ENCODE measurements around the gene UBTD1. TPM values are rescaled to one million over a fixed set of nuclear protein-coding genes. Genes with fewer than 3 reads are reported as not detected.
"Not testable (repeated sequence)": the region's sequence is repeated elsewhere in the genome, so short reads cannot be mapped to it uniquely, and the experiment has no call there.

Gene UBTD1, protein sequence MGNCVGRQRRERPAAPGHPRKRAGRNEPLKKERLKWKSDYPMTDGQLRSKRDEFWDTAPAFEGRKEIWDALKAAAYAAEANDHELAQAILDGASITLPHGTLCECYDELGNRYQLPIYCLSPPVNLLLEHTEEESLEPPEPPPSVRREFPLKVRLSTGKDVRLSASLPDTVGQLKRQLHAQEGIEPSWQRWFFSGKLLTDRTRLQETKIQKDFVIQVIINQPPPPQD
- 42.1 and 53.0 TPM in 2 replicates for total RNA-seq (2014; rRNA removed; shearing (Covaris generic))
- 34.0 and 37.3 TPM in 2 replicates for polyA plus RNA-seq (2015; cell fraction: cytosol; rRNA removed)
- 13.2 and 14.1 TPM in 2 replicates for polyA plus RNA-seq (2015; cell fraction: nucleus; rRNA removed)

DNA sequence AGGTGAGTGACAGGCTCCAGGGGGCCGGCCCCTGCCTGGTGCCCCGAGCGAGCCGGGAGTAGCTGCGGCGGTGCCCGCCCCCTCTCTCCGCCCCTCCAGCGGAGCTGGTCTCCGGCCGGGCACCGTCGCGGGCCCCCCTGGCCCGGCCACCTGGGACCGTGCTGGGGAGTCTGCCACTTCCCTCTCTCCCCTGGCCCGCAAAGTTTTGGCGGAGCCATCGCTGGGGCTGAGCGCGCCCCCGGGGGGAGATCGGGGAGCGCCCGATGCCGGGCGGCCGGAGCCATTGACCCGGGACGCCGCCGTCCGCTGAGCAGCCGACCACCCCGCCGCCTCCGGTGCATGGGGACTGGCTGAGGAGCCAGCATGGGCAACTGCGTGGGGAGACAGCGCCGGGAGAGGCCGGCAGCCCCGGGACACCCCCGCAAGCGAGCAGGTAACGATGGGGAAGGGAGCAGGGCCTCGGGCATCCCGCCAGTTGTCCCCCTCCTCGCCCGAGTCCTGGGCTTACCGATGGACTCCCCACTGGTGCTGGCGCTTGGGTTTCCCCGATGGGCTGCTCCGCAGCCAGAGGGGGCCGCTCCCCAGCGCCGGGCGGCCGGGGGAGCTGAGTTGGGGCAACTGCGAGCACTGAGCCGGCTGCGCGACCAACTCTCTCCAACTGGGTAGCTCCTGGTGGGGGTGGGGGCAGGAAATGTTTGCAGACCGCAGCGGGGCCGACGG is at the start of gene UBTD1:
UBTD1 (plus strand) TSS at position 84 of the 720 bp plus-strand sequence; CDS start at position 364, 280 bp downstream.
- peak; percentile 38 for DNase-seq (ENCODE audit: low read depth)

DNA sequence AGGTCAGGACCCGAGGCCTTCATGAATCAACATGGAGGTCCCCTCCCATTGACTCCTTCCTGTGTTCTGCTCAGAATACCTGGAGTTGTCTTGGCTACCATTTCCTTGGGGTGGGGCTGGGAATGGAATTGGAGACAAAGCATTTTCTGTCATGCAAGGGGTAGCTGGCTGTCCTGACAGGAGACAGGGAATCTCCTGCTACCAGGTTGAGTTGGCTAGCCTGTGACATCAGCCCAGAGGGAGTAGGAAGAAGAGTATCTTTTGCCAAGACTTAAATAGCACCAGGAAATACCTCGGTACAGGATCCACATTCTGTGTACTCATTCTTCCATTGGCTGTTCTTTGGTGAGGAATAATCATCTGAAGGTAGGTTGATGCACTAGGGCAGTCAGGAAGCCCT is 47.9 kb upstream of the UBTD1 start:
- DNase-seq (ENCODE audit: low read depth) = no peak

DNA sequence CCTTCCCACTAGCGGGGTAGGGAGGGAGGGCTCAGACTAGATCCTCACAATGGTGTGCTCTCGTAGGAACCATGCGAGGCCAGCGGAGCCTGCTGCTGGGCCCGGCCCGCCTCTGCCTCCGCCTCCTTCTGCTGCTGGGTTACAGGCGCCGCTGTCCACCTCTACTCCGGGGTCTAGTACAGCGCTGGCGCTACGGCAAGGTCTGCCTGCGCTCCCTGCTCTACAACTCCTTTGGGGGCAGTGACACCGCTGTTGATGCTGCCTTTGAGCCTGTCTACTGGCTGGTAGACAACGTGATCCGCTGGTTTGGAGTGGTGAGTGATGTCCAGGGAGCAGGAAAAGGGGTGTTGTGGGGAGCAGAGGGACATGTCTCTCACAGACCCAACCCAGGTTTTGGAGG is 47.1 kb upstream of the UBTD1 start:
- DNase-seq (ENCODE audit: low read depth) = no peak

DNA sequence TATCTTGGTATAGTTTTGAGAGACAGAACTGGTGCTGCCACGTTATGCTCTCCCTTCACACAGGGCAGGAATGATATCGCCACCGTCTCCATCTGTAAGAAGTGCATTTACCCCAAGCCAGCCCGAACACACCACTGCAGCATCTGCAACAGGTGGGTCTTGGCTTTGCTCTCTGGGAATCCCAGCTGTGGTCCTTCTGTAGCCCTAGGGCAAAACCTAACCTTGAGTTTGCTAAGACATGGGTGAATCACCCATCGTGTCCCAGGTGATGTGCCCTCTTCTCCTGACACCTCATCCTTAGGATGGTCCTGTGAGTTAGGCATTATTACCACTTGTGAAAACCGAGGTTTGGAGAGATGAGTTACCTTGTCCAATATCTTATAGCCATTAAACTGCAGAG is 46.4 kb upstream of the UBTD1 start:
- no peak for DNase-seq (ENCODE audit: low read depth)

DNA sequence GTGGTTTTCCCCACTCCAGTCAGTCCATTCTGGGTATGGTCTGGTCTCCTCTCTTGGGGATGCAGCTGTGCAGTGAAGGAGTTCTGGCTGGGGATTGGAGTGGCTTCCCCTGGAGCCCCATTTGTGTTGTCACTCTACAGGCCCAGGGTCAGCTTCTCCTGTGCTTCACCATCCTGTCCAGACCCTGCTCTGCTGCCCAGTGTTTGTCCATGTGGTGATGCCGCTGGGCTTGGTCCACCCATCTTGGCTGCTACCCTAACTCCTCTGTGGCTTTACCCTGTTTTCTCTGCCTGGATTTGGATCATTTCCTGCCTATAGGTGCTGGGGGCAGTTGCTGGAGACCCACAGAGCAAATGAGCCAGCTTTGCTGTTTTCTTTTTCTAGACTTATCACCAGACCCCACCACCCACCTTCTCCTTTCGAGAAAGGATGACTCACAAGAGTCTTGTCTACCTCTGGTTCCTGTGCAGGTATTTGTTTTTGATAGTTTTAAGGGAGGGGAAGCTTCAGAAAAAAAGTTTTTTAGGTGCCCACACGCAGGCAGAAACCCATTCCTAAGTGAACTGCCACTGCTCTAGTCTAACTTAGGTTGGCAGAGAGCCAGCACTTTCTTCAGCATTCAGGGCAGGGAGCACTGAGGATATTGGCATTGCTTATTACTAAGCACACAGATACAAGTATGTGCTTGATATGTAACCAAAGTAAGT is 44.2 kb upstream of the UBTD1 start:
- no peak for DNase-seq (ENCODE audit: low read depth)

DNA sequence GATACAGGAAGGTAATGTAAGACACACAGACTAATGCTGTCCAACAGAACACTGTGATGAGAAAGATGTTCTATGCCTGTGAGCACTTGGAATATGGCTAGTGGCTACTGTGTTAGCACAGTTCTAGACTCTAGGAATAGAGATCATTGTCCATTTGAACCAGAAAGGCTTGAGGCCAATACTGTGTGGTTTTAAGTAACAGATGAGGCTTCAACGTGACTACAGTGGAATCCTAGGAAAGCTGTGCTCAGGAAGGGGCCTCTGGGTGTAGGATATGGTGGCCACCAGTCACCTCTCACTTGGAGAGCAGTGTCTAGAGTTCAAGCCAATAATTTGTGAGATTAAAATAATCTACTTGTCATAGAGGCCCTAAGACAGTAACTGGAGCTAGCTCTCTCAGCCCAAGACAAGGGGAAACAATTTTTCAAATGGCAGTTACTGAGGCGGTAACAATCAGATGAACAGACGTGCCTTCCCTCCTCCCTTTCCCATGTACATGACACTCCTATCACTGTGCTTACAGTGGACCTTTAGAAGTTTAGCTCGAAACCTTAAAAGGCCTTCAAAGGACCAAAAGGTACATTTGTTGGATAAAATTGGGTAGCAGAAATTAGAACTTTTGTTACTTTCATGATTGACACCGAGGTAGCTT is 42.6 kb upstream of the UBTD1 start:
- DNase-seq (ENCODE audit: low read depth) = no peak

DNA sequence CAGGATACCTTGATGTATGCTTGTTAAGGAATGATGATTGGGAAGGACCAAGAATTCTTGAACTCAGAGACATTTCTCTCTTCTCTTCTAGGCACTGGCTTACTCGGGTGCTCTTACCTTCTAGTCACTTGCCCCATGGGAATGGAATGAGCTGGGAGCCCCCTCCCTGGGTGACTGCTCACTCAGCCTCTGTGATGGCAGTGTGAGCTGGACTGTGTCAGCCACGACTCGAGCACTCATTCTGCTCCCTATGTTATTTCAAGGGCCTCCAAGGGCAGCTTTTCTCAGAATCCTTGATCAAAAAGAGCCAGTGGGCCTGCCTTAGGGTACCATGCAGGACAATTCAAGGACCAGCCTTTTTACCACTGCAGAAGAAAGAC is 42.0 kb upstream of the UBTD1 start:
- no peak for DNase-seq (ENCODE audit: low read depth)

DNA sequence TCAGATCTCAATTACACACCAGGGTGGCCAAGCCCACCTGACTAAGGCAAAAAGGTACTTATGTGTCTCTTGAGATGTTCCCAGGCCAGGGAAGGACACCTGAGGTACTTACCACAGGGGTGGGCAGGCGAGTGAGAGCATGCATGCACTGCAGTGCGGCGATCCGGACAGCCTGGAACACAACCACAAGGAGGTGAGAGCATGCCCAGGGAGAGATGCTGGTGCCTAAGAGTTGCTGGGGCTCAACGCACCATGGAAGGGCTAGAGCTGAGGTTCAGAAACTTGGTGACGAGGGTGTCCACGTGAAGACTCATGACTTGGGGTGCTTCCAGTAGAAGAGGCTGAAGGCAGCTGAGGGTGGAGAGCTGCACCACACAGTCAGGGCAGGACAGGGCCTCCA is 39.6 kb upstream of the UBTD1 start:
- DNase-seq (ENCODE audit: low read depth) = no peak

DNA sequence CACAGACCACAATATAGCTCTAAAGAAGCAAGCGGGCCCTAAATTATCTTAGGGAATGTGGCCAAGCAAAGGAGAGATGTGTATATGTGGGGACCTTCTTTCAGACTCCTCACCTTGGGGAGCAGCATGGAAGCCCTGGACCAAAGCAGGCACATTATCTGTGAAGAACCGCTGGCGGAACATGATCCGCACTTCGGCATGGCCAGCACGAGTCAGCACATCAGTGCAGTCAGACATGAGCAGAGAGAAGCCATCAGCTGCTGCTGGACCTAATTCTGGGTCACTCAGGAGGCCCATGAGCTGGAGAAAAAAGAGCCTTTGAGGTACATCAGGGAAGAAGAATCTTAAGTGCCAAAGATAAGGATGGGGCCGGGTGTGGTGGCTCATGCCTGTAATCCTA is 38.8 kb upstream of the UBTD1 start:
- DNase-seq (ENCODE audit: low read depth) = no peak

DNA sequence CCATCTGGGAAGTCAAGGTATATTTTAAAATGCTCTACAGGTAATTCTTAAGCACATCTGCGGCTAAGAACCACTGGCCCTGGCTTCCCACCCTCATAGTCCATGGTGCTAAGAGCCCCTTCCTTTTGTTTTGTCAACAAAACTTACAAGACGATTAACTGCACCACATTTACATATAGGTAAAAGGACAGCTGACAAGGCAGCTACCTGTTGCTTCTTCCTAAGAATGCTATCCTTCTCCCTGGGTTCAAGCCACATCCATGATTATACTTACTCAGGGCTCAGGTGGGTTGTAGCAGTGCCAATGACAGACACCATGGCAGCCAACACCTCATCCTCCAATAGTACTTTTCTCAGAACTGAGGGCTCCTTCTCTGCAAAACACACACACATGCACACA is 36.4 kb upstream of the UBTD1 start:
- no peak for DNase-seq (ENCODE audit: low read depth)

DNA sequence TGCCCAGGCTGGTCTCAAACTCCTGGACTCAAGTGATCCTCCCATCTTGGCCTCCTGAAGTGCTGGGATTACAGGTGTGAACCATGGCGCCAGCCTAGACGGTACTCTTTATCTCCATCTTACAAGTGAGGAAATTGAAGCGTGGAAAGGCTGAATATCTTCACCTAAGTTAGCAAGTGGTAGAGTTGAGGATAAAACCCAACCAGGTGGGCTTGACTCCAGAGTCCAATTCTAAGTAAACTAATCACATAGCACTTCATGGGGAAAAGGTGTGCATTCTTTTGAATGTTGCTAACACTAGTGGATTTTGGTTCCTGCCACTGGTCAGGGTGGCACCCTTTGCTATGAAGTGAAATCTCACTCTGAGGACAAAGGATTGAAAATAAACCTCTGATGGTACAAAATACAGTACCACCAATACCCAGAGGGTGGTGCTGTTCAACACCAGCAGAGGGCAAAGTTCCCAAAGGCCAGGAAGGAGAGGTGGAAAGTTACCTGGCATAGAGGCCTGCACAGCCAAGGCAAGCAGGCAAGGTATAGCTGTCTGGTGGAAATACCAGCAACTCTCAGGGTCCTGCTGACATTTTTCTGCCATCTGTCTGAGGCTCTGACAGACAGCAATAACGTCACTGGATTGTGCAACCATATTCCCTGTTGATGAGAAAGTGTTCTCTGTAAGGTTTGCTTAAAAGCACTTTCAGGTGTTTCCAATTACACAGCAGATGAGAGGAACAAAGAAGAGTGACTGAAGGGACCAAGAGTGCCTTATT is 35.2 kb upstream of the UBTD1 start:
- peak; percentile 57 for DNase-seq (ENCODE audit: low read depth)

DNA sequence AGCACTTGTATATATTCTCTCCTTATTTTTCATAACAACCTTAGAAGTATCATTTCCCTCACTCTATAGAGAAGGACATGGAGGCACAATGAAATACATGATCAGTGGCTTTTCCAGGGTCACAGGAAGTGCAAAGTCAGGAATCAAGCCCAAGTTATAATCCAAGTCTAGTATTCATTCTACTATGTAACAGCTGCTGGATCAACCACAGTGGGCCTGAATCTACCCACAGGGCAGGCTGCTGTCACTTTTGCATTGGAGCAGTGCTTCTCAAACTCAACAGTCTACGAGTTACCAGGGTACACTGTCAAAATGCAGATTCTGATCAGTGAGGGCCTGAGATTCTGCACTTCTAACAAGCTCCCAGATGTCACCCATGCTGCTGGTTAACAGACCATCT is 34.5 kb upstream of the UBTD1 start:
- DNase-seq (ENCODE audit: low read depth) = no peak

DNA sequence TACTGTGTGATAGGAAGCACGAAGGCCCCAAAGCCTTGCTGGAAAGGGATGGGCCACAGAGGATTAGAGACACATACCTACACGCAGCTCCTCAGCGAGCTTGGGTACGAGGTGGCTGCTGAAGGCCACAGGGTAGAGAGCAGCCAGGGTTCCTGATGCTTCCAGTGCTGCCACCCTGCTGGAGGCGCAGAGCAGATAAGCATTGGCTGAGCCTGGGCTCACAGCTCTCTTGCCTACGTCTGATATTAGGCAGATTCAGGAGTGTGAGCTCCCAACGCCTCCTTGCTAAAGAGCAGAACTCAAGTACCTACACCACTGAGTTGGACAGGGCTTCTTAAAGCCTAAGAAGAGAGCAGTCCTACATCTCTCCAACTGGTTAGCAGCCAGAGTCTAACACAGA is 32.7 kb upstream of the UBTD1 start:
- no peak for DNase-seq (ENCODE audit: low read depth)

DNA sequence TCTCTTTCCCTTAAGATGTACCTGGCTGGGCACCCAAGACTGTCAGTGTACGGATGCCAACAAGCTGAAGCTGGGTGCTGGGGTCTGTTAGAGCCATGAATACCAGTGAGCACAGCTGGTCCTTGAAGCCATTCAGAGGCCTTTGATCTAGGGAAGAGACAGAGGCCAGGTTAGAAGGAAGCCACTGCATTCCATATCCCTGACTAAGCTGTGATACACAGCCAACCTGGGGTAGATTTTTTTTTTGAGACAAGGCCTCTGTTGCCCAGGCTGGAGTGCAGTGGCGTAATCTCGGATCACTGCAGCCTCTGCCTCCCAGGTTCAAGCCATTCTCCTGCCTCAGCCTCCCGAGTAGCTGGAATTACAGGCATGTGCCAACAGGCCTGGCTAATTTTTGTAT is 32.0 kb upstream of the UBTD1 start:
- DNase-seq (ENCODE audit: low read depth) = peak; percentile 83

DNA sequence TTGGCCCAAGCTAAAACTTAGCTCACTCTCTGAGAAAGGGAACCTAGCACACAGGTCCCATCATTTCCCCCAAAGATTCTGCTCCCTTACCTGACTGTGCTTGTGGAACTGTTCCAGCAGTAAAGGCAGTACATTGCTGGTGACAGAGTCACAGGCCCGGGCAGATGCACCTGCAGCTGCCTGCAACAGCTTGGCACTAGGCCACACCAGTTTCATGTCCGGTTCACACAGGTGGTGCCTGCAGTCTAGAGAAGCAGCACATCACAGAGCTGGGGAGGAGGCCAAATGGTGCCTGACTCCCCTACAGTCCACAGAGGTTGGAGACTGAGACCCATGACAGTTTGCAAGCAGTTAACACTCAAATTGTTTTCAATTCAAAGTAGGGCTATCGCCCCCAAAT is 30.6 kb upstream of the UBTD1 start:
- no peak for DNase-seq (ENCODE audit: low read depth)

DNA sequence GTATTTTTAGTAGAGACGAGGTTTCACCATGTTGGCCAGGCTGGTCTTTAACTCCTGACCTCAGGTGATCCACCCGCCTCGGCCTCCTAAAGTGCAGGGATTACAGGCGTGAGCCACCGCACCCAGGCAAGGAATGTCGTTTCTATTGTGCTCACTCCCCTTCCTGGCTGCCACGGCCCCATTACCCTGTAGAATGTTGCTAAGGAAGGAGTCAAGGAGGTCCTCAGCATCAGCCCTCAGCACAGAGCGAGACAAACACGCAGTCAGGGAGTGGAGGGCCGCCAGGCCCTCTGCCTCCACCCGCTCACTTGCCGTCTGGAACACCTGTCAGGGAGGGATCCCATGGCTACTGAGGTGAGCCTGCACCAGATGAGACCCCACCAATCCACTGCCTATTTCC is 29.9 kb upstream of the UBTD1 start:
- not testable (repeated sequence) for DNase-seq (ENCODE audit: low read depth)

DNA sequence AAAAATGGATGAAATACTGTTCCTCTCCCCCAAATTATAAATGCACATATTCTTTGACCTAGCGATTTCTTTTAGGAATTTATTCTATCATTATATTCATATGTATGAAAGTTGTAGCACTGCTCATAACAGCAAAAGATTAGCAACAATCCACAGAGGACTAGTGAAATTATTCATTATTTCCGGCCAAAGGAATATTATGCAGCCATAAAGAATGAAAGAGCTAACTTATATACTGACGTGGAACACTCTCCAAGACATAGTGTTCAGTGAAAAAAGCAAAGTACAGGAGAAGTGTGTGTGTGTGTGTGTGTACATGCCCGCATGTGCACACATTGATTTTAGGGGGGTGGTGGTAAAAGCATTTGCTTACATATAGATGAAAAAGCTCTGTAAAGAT is 23.8 kb upstream of the UBTD1 start:
- no peak for DNase-seq (ENCODE audit: low read depth)

DNA sequence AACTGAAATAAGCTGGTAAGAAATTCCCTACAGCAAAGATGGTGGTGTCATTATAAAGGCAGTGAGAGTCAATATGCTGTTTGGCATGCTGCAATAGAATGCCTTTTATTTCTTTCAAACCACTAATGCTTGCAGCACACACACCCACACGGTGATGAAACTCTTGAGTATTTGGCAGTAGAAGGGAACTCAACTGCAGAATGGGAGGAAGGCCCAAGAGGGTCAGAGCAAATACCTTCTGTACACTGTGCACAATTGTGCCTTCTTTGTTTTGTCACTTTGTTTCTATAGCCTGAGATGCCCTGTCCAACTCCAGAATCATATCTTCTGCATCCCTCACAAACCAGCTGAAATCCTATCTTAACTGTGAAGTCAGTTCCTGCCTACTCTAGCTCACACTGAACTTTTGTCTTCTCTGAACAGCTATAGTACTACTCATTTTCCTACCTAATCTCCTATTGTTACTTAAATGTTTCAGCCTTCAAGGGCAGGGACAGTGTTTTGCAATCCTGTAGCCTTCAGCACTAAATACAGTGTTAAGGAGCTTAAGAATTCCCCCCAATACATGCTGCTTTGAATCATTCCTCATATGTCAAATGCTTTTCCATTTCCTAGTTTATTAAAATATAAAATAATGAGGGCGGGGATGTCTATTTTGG is 22.7 kb upstream of the UBTD1 start:
- no peak for DNase-seq (ENCODE audit: low read depth)

DNA sequence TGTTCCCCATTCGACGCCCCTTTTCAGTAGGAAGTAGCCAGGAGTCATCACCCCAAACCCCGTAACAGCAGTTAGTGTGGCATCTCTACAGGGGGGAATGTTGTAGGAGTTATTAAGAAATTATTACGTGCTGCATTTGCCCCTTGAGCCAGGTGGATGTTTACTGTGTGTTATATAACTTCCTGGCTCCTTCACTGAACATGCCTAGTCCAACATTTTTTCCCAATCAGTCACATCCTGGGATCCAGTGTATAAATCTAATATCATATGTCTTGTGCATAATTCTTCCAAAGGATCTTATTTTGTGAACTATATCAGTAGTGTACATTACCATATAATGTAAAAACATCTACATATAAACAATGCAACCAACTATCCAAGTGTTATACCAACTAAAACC is 19.3 kb upstream of the UBTD1 start:
- not testable (repeated sequence) for DNase-seq (ENCODE audit: low read depth)

DNA sequence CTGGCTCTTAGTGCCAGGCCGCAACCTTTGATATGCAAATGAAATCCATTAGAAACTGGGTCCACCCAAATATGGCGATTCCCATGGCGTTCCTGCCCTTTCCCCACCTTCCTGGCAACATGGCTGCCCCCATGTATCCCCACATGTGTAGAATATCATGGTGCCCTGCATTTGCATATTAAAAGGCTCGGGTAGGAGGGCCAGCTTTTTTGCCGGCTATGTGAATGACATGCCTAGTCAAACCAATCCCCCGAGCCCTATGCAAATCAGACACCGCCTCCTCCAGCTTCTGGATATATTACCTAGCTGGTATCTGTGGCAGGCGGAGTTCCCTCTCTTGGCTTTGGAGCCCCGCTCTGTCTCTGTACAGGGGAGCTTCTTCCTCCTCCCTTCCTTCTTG is 18.8 kb upstream of the UBTD1 start:
- DNase-seq (ENCODE audit: low read depth) = no peak

DNA sequence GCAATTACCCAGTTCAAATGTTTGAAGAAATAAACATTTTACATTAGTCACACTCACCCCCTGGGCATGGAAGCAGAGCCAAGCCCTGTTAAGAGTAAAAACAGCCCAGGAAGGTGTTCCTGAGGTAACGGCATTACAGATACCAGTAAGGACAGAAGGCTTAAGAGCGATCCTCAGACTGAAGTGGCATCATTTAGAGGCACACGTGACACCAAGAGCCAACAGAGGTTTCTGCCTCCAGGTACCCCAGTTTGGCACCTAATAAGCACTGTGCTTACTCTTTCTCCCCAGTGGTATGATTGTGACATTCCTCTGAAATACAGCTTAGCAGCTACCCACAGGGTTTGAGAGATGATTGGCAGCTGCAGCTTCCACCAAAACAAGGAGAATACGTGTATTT is 17.7 kb upstream of the UBTD1 start:
- DNase-seq (ENCODE audit: low read depth) = no peak
